WI38 (cell line): ENCODE results near the gene ANAPC5.

ENCODE experiments used
- H3K4me3 ChIP-seq: 2 replicates; pipeline ENCODE4 v1.5.1; 2011; ENCODE audit warnings: low read depth, mild to moderate bottlenecking, control low read depth, low read length
- CTCF ChIP-seq: IDR thresholded peaks from 2 replicates; pipeline ENCODE4 v1.5.1; 2012; ENCODE audit warnings: low read depth, mild to moderate bottlenecking, control low read depth, low read length

ANAPC5 gene

GRCh38 chr12:121295746-121296617, 56.2 kb downstream of the ANAPC5 start:
- no peak for TF ChIP-seq CTCF
- H3K4me3 ChIP-seq: peak overlapping the region; percentile 91

GRCh38 chr12:121295116-121295745, 57.0 kb downstream of the ANAPC5 start:
- no peak for TF ChIP-seq CTCF
- H3K4me3 ChIP-seq: peak overlapping the region; percentile 91

DNA sequence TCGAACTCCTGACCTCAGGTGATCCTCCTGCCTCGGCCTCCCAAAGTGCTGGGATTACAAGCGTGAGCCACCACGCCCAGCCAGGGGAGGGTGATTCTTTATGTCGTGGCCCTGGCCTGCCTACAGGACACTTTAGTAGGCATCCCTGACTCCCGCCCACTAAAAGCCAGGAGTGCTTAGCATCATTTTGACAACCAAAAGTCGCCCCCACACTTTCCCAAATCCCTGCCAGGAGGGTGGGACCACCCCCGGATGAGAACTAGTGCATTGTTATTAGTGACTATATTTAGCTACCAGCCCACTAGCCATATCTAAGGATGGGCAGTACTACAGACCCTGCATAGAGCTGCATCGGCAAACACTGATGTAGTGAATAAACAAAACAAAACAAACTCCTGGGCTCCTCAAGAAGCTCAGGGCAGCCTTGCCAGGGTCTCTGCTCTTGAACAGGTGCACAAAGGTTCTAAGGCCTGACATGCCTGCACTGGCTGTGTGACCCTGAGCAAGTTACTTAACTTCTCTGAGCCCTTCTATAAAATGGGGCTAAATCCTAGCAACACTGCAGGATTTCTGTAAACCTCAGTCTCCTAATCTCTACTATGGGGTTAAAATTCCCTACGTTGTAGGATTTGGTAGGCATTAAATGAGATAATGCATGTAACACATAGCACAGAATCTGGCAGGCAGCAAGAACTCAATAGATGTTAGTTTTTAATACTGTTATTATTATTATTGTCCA, 57.9 kb downstream of the ANAPC5 start:
- no peak overlapping the region for H3K4me3 ChIP-seq
- TF ChIP-seq CTCF: no peak

DNA sequence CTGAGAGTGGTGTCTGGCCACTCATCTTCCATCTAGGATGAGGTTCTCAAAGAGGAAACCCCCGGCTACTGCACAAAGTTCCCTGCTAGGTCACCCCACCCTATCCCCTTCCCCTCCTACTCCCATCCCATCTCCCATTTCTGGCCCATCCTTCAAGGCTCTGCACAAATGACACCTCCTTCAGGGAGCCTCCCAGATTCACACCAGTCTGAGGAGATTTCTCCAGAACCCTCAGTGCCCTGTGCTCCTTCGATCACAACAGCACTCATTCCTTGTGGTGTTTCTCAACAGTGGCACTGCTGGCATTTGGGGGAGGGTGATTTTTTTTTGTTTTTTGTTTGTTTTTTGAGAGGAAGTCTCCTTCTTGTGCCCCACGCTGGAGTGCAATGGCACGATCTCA, 58.6 kb downstream of the ANAPC5 start:
- no peak for TF ChIP-seq CTCF

GRCh38 chr12:121290410-121290809, 61.8 kb downstream of the ANAPC5 start:
- no peak overlapping the region for H3K4me3 ChIP-seq
- no peak for TF ChIP-seq CTCF

More for the DNA sequence above, 58.6 kb downstream of the ANAPC5 start:
- no peak overlapping the region for H3K4me3 ChIP-seq

DNA sequence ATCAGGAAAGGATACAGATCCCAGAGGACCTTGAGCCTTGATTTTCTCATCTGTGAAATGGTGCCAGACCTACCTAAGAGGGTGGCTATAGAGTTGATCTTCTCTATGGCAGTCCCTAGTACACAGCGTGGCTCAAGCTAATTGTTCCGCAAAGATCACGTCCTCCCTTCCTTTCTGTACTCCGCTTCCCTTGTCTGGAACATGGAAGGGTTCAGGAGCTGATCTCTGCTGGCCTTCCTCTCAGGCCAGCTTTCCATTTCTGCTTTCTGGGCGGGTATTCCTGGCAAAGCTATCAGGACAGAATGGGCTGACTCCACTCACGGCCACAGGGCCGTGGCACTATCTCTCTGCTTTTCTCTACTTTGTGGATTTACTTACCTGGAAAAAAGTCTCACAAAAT, 62.2 kb downstream of the ANAPC5 start:
- H3K4me3 ChIP-seq: no peak overlapping the region
- no peak for TF ChIP-seq CTCF
